ENCODE results near the gene TFDP2. TPM values are rescaled to one million over a fixed set of nuclear protein-coding genes. Genes with fewer than 3 reads are reported as not detected.
A peak's percentile ranks its signal among the peaks of the same experiment; 100 is the strongest.

The TFDP2 gene
- polyA plus RNA-seq, 4 donors, result 21.9 to 50.5 (median 31.9) TPM

DNA sequence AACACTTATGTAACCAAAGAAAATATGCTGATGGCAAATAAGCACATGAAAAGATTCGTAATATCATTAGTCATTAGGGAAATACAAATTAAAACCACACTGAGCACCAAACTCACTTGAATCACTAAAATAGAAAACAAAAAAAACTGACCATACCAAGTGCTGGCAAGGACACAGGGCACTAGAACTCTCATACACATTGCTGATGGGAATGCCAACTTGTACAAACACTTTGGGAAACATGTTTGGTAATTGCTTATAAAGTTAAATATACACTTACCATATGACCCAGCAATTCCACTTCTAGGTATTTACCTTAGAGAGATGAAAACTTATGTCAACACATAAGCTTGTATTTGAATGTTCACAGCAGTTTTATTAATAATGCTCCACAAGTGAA is 95.5 kb downstream of the TFDP2 start:
- no peaks in the 10 kb centered on the region for H3K4me1 ChIP-seq (ENCODE audit: control insufficient read depth in 3 of 3, insufficient read depth in 2 of 3, low read depth in 1 of 3, low read length in 2 of 3)
- H3K36me3 ChIP-seq (ENCODE audit: control insufficient read depth in 3 of 3, insufficient read depth in 2 of 3, low read depth in 1 of 3, low read length in 3 of 3), result peaks cover 0 to 21% (median 3%) of the 10 kb centered on the region in 3 donors
- WGBS, 3 donors, result 78 to 100% (median 92%) methylated on average over 1 of the region's 1 CpG
- no peak for DNase-seq
- H3K4me3 ChIP-seq (ENCODE audit: low read depth in 1 of 3, low read length in 3 of 3), result no peak overlapping the region
- H3K27ac ChIP-seq (ENCODE audit: low read depth in 1 of 3, low read length in 2 of 3), result no peak overlapping the region
- H3K27me3 ChIP-seq (ENCODE audit: control insufficient read depth in 3 of 3, insufficient read depth in 3 of 3, low read length in 3 of 3), result no peaks in the 10 kb centered on the region
- H3K9me3 ChIP-seq (ENCODE audit: control insufficient read depth in 2 of 2, insufficient read depth in 1 of 2, low read depth in 1 of 2, low read length in 1 of 2), result no peaks in the 10 kb centered on the region
- no peak for FAIRE-seq

DNA sequence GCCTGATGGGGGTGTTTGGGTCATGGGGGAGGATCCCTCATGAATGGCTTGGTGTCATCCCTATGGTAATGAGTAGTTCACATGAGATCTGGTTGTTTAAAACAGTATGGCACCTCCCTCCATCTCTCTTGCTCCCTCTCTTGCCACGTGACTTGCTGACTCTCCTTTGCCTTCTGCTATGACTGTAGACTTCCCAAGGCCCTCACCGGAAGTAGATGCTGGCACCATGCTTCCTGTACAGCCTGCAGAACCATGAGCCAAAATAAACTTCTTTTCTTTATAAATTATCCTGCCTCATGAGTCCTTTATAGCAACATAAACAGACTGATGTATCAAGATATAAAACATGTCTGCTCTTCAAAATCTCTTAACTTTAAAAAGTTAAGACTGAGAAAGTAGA is 96.1 kb downstream of the TFDP2 start:
- no peaks in the 10 kb centered on the region for H3K4me1 ChIP-seq (ENCODE audit: control insufficient read depth in 3 of 3, insufficient read depth in 2 of 3, low read depth in 1 of 3, low read length in 2 of 3)
- FAIRE-seq (no peak), DNase-seq (no peak)
- 72 to 89% (median 82%) methylated on average over 2 of the region's 2 CpGs for WGBS, 3 donors
- no peaks in the 10 kb centered on the region for H3K27me3 ChIP-seq (ENCODE audit: control insufficient read depth in 3 of 3, insufficient read depth in 3 of 3, low read length in 3 of 3)
- peaks cover 0 to 18% (median 3%) of the 10 kb centered on the region in 3 donors for H3K36me3 ChIP-seq (ENCODE audit: control insufficient read depth in 3 of 3, insufficient read depth in 2 of 3, low read depth in 1 of 3, low read length in 3 of 3)
- no peak overlapping the region for H3K27ac ChIP-seq (ENCODE audit: low read depth in 1 of 3, low read length in 2 of 3)
- H3K9me3 ChIP-seq (ENCODE audit: control insufficient read depth in 2 of 2, insufficient read depth in 1 of 2, low read depth in 1 of 2, low read length in 1 of 2), result no peaks in the 10 kb centered on the region
- no peak overlapping the region for H3K4me3 ChIP-seq (ENCODE audit: low read depth in 1 of 3, low read length in 3 of 3)

DNA sequence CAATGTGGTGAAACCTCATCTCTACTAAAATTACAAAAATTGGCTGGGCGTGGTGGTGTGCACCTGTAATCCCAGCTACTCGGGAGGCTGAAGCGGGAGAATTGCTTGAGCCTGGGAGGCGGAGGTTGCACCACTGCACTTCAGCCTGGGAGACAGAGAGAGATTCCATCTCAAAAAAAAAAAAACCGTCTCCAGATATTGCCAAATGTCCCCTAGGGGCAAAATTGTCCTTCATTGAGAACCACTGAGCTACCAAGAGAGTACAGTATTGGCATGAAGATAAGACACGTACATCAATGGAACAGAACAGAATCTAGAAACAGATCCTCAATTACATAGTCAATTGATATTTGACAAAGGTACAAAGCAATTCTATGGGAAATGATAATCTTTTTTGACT is 98.0 kb downstream of the TFDP2 start:
- WGBS, 3 donors, result 89 to 98% (median 97%) methylated on average over 6 of the region's 6 CpGs
- H3K27ac ChIP-seq (ENCODE audit: low read depth in 1 of 3, low read length in 2 of 3), result no peak overlapping the region
- DNase-seq (no peak), FAIRE-seq (no peak)
- H3K9me3 ChIP-seq (ENCODE audit: control insufficient read depth in 2 of 2, insufficient read depth in 1 of 2, low read depth in 1 of 2, low read length in 1 of 2), result no peaks in the 10 kb centered on the region
- H3K4me1 ChIP-seq (ENCODE audit: control insufficient read depth in 3 of 3, insufficient read depth in 2 of 3, low read depth in 1 of 3, low read length in 2 of 3), result no peaks in the 10 kb centered on the region
- H3K27me3 ChIP-seq (ENCODE audit: control insufficient read depth in 3 of 3, insufficient read depth in 3 of 3, low read length in 3 of 3), result no peaks in the 10 kb centered on the region
- no peak overlapping the region for H3K4me3 ChIP-seq (ENCODE audit: low read depth in 1 of 3, low read length in 3 of 3)
- H3K36me3 ChIP-seq (ENCODE audit: control insufficient read depth in 3 of 3, insufficient read depth in 2 of 3, low read depth in 1 of 3, low read length in 3 of 3), result peaks cover 0 to 24% (median 3%) of the 10 kb centered on the region in 3 donors

DNA sequence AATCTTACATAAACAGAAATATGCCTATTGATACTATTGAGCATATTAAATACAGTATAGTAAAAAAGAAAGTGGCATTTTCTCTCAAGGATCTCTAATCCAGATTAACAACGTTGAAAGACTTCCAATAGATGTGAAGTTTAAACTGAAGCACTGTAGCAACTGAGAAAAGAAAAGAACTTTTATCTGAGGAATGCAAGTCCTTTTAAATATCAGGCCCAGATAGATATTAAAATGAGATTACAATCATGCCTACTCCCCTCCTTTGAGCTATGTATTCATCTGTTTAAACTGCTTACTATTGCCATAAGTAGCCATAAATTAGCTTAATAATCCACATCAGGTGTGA is 102.3 kb downstream of the TFDP2 start:
- Histone ChIP-seq H3K36me3 (ENCODE audit: control insufficient read depth in 3 of 3, insufficient read depth in 2 of 3, low read depth in 1 of 3, low read length in 3 of 3) (peaks cover 0 to 25% (median 0%) of the 10 kb centered on the region in 3 donors), H3K4me1 (ENCODE audit: control insufficient read depth in 3 of 3, insufficient read depth in 2 of 3, low read depth in 1 of 3, low read length in 2 of 3) (no peaks in the 10 kb centered on the region), H3K9me3 (ENCODE audit: control insufficient read depth in 2 of 2, insufficient read depth in 1 of 2, low read depth in 1 of 2, low read length in 1 of 2) (peaks cover 0 to 8% of the 10 kb centered on the region in 2 donors), H3K4me3 (ENCODE audit: low read depth in 1 of 3, low read length in 3 of 3) (no peak overlapping the region), H3K27me3 (ENCODE audit: control insufficient read depth in 3 of 3, insufficient read depth in 3 of 3, low read length in 3 of 3) (no peaks in the 10 kb centered on the region), H3K27ac (ENCODE audit: low read depth in 1 of 3, low read length in 2 of 3) (no peak overlapping the region)
- WGBS, 3 donors, result 32 to 41% (median 36%) methylated on average over 1 of the region's 1 CpG
- FAIRE-seq, result no peak
- DNase-seq, result no peak

DNA sequence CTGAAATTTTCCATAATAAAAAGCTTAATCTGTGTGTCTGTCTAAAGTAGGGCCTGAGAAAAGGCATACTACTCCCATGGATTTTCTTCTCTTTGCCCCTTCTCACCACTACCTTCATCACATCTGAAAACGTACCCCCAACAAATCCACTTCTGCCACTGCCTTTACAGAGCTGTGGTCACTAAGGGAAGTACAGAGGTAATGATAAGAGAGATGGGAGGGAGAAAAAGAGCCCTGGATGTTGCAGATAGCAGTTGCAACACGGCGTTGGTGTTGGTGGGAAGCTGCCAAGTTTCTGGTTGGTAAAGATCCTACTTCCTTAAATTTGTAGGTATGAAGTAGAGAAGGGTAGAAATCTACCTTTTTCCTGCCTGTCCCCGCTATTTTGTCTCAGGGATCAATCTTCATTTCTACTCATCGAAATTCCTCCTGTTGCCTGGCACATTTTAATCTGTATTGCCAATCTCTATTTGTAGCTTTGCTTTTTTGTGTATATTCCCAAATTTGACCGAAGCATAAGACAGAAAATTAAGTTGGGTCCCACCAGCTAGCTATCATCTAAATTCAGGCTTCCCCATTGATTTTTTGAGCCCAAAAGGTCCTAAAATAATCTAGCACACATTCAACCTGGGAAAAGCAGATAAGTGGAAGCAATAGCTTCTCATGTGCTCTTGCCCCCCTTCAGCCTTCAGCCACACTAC is 102.9 kb downstream of the TFDP2 start:
- Histone ChIP-seq H3K9me3 (ENCODE audit: control insufficient read depth in 2 of 2, insufficient read depth in 1 of 2, low read depth in 1 of 2, low read length in 1 of 2) (peaks cover 0 to 8% of the 10 kb centered on the region in 2 donors), H3K27me3 (ENCODE audit: control insufficient read depth in 3 of 3, insufficient read depth in 3 of 3, low read length in 3 of 3) (no peaks in the 10 kb centered on the region), H3K4me3 (ENCODE audit: low read depth in 1 of 3, low read length in 3 of 3) (no peak overlapping the region), H3K4me1 (ENCODE audit: control insufficient read depth in 3 of 3, insufficient read depth in 2 of 3, low read depth in 1 of 3, low read length in 2 of 3) (no peaks in the 10 kb centered on the region), H3K27ac (ENCODE audit: low read depth in 1 of 3, low read length in 2 of 3) (no peak overlapping the region), H3K36me3 (ENCODE audit: control insufficient read depth in 3 of 3, insufficient read depth in 2 of 3, low read depth in 1 of 3, low read length in 3 of 3) (peaks cover 0 to 21% (median 0%) of the 10 kb centered on the region in 3 donors)
- DNase-seq (no peak), FAIRE-seq (no peak)
- WGBS, 3 donors, result 66 to 77% (median 67%) methylated on average over 6 of the region's 6 CpGs

DNA sequence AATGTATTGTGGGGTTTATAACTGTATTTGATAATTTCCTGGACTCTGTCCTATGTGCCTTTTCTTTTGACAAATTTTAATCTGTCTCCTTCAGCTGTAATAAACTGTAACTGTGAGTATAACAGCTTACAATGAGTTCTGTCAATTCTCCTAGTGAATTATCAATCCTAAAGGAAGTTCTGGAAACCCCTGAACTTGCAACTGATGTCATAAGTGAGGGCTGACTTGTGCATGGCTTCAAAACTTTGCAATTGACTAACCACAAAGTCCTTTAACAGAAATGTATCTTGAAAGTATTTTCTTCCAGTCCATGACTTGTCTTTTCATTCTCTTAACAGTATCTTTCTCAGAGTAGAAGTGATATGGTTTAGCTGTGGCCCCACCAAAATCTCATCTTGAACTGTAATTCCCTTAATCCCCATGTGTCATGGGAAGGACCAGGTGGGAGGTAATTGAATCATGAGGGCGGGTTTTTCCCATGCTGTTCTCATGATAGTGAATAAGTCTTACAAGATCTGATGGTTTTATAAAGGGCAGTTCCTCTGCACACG is 108.3 kb downstream of the TFDP2 start:
- peaks cover 0 to 5% (median 0%) of the 10 kb centered on the region in 3 donors for H3K4me1 ChIP-seq (ENCODE audit: control insufficient read depth in 3 of 3, insufficient read depth in 2 of 3, low read depth in 1 of 3, low read length in 2 of 3)
- WGBS, 3 donors, result 81 to 86% (median 81%) methylated on average over 2 of the region's 2 CpGs
- peaks cover 0 to 8% of the 10 kb centered on the region in 2 donors for H3K9me3 ChIP-seq (ENCODE audit: control insufficient read depth in 2 of 2, insufficient read depth in 1 of 2, low read depth in 1 of 2, low read length in 1 of 2)
- DNase-seq (peak in 1 of 2 donors; percentile 44), FAIRE-seq (no peak)
- H3K36me3 ChIP-seq (ENCODE audit: control insufficient read depth in 3 of 3, insufficient read depth in 2 of 3, low read depth in 1 of 3, low read length in 3 of 3), result peaks cover 0 to 11% (median 0%) of the 10 kb centered on the region in 3 donors
- peak overlapping the region in 1 of 3 donors; percentile 29 for H3K27ac ChIP-seq (ENCODE audit: low read depth in 1 of 3, low read length in 2 of 3)
- H3K4me3 ChIP-seq (ENCODE audit: low read depth in 1 of 3, low read length in 3 of 3), result no peak overlapping the region
- H3K27me3 ChIP-seq (ENCODE audit: control insufficient read depth in 3 of 3, insufficient read depth in 3 of 3, low read length in 3 of 3), result no peaks in the 10 kb centered on the region

DNA sequence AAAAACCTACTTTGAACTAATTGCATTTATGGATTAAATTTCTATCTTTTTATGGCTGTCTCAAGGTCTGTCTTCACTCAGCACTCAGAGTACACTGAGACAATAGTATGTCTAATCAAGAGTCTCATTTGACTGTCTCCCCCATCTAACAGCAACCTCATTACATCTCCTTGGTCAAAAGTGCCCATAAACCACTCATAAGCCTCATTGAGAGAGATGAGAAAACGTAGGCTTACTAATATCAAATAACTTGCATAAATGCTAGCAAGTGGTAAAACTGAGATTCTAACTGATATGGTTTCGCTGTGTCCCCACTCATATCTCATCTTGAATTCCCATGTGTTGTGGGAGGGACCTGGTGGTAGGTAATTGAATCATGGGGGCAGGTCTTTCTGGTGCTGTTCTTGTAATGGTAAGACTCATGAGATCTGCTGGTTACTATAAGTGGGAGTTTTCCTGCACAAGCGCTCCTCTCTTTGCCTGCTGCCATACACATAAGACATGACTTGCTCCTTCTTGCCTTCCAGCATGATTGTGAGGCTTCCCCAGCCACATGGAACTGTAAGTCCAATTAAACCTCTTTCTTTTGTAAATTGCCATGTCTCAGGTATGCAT is 113.9 kb downstream of the TFDP2 start:
- Histone ChIP-seq H3K27me3 (ENCODE audit: control insufficient read depth in 3 of 3, insufficient read depth in 3 of 3, low read length in 3 of 3) (no peaks in the 10 kb centered on the region), H3K9me3 (ENCODE audit: control insufficient read depth in 2 of 2, insufficient read depth in 1 of 2, low read depth in 1 of 2, low read length in 1 of 2) (no peaks in the 10 kb centered on the region), H3K4me3 (ENCODE audit: low read depth in 1 of 3, low read length in 3 of 3) (no peak overlapping the region), H3K4me1 (ENCODE audit: control insufficient read depth in 3 of 3, insufficient read depth in 2 of 3, low read depth in 1 of 3, low read length in 2 of 3) (peaks cover 0 to 9% (median 0%) of the 10 kb centered on the region in 3 donors), H3K36me3 (ENCODE audit: control insufficient read depth in 3 of 3, insufficient read depth in 2 of 3, low read depth in 1 of 3, low read length in 3 of 3) (no peaks in the 10 kb centered on the region), H3K27ac (ENCODE audit: low read depth in 1 of 3, low read length in 2 of 3) (no peak overlapping the region)
- 80 to 93% (median 91%) methylated on average over 3 of the region's 3 CpGs for WGBS, 3 donors
- DNase-seq (no peak), FAIRE-seq (no peak)

DNA sequence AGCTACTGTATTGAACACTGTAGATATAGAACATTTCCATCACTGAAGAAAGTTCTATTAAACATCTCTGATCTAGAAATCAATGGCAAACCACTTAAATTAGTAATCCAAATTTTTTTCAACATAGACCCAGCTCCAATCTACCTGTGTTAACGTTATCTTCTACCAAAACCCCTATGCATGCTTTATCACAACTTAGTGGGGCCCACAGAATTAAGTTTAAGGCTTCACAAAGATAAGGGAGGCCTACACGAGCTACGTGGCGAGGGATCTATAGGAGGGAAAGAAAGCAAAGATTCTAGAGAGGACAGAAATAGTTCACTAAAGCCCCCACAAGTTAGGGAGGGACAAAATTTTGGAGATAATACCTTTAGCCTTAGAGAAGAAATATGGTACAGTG is 116.1 kb downstream of the TFDP2 start:
- H3K27ac ChIP-seq (ENCODE audit: low read depth in 1 of 3, low read length in 2 of 3), result no peak overlapping the region
- H3K9me3 ChIP-seq (ENCODE audit: control insufficient read depth in 2 of 2, insufficient read depth in 1 of 2, low read depth in 1 of 2, low read length in 1 of 2), result no peaks in the 10 kb centered on the region
- H3K36me3 ChIP-seq (ENCODE audit: control insufficient read depth in 3 of 3, insufficient read depth in 2 of 3, low read depth in 1 of 3, low read length in 3 of 3), result no peaks in the 10 kb centered on the region
- H3K4me1 ChIP-seq (ENCODE audit: control insufficient read depth in 3 of 3, insufficient read depth in 2 of 3, low read depth in 1 of 3, low read length in 2 of 3), result peaks cover 0 to 6% (median 0%) of the 10 kb centered on the region in 3 donors
- H3K4me3 ChIP-seq (ENCODE audit: low read depth in 1 of 3, low read length in 3 of 3), result no peak overlapping the region
- FAIRE-seq, result no peak
- whole genome bisulfite sequencing, 3 donors, result 91 to 96% (median 93%) methylated on average over 4 of the region's 4 CpGs
- H3K27me3 ChIP-seq (ENCODE audit: control insufficient read depth in 3 of 3, insufficient read depth in 3 of 3, low read length in 3 of 3), result no peaks in the 10 kb centered on the region
- no peak for DNase-seq
